Natural killer cell (primary cell): ENCODE measurements around the gene COL23A1. TPM values are rescaled to one million over a fixed set of nuclear protein-coding genes. Genes with fewer than 3 reads are reported as not detected.

Source experiments
- ATAC-seq, 3 donors: fragments of 150-1000 bp in 2 of 3; fragments of 200-7000 bp in 1 of 3; cut with Tn5 transposase; 1 replicate in 1 of 3; 2 replicates in 2 of 3; pipeline ENCODE4 v1.10.0; 2021; ENCODE audit warnings: mild to moderate bottlenecking in 2 of 3, moderate library complexity in 2 of 3
- DNase-seq, 2 donors: peaks; one replicate each; pipeline versions ENCODE4 v3.0.0 to v3.0.0-alpha.2; 2013 to 2021; ENCODE audit warnings: mixed read lengths in 1 of 2
- H3K27ac ChIP-seq: one replicate; pipeline ENCODE4 v1.5.1; 2013; ENCODE audit warnings: mild to moderate bottlenecking, low read length
- H3K27me3 ChIP-seq: one replicate; pipeline ENCODE4 v1.6.1; 2013; ENCODE audit warnings: low read length; ENCODE audit not compliant: control insufficient read depth, insufficient read depth
- H3K36me3 ChIP-seq: one replicate; pipeline ENCODE4 v1.6.1; 2013; ENCODE audit warnings: low read length; ENCODE audit not compliant: control insufficient read depth, insufficient read depth
- H3K4me1 ChIP-seq: one replicate; pipeline ENCODE4 v1.6.1; 2013; ENCODE audit warnings: low read length; ENCODE audit not compliant: control insufficient read depth, insufficient read depth
- H3K4me3 ChIP-seq: one replicate; pipeline ENCODE4 v1.5.1; 2013; ENCODE audit warnings: low read length
- H3K9me3 ChIP-seq: one replicate; pipeline ENCODE4 v1.6.1; 2013; ENCODE audit warnings: low read length; ENCODE audit not compliant: control insufficient read depth, insufficient read depth
- H3K27ac Mint-ChIP-seq, 2 donors: one replicate each; pipeline ENCODE4 v1.8.0; 2022; ENCODE audit warnings: mild to moderate bottlenecking in 2 of 2, mixed read lengths in 2 of 2, moderate library complexity in 1 of 2
- H3K27me3 Mint-ChIP-seq, 2 donors: one replicate each; pipeline ENCODE4 v1.8.0; 2022; ENCODE audit warnings: low read depth in 2 of 2, mixed read lengths in 2 of 2
- H3K36me3 Mint-ChIP-seq: one replicate; pipeline ENCODE4 v1.8.0; 2022; ENCODE audit warnings: mixed read lengths
- H3K4me1 Mint-ChIP-seq, 2 donors: one replicate each; pipeline ENCODE4 v1.8.0; 2022; ENCODE audit warnings: mixed read lengths in 2 of 2
- H3K4me3 Mint-ChIP-seq: one replicate; pipeline ENCODE4 v1.8.0; 2022; ENCODE audit warnings: mild to moderate bottlenecking, moderate library complexity, mixed read lengths
- H3K9me3 Mint-ChIP-seq, 2 donors: one replicate each; pipeline ENCODE4 v1.8.0; 2022; ENCODE audit warnings: mixed read lengths in 2 of 2
- WGBS: methylation state at CpG from one replicate; pipeline ENCODE4 v1.1.7; 2013; ENCODE audit warnings: missing lambda C conversion rate; ENCODE audit not compliant: insufficient coverage; 5-methylcytosine and 5-hydroxymethylcytosine counted together
- intact Hi-C: fragments of 100-400 bp; cut with micrococcal nuclease; formaldehyde crosslinking; loops from one replicate; pipeline ENCODE4 v1.14.2; 2022
- total RNA-seq, 4 donors: library from RNA; stranded (reverse); fragments of 120-200 nt in 1 of 4; gene quantifications; one replicate each; pipeline versions ENCODE4 v1.2.3 to v1.2.4, GENCODE V29; 2013 to 2022
- TF ChIP-seq, protein P1 (sequence below): fragments of 200-600 bp; IDR thresholded peaks from one replicate; pipeline ENCODE4 v1.8.0; 2022; ENCODE audit warnings: antibody characterized with exemption

The COL23A1 gene
- total RNA-seq, 3 donors from 2014 or later (not counting 1 experiment from before 2014, with no cell fraction given) = 0.15 TPM; not detected in 2

DNA sequence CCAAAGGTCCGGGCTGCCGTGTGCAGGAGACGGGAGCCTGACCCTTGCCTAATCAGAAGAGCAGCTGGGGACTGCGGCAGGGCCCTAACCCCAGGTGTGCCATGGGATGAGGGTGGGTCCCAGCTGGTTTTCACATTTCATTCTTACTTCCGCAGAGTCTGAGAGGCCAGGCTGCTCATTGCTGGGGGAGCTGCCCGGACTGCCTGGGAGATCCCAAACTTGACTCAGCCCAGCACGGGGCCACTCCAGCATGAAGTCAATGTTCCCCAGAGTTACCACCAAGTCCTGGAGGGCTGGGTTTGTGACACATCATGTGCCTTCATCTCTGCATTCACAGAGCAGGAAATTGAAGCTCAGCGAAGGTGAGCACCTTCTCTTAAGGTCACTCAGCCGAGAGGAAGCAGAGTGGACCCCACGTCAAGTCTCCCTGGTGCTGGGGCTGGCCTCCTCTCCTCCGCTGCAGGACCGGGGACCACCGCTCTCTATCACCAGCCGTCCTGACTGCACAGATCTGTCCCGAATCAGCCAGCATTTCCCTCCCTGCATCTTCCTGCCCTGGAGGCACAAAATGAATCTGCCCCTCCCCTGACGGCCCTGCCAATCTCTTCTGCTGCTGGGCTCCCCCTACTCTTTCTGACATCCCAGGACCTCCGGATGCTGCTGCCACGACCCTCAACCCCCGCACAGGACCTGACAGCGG lies 303.0 kb downstream of the COL23A1 start:
- H3K27ac ChIP-seq = no peak overlapping the region
- H3K27me3 ChIP-seq = no peaks in the 10 kb centered on the region
- TF ChIP-seq, protein P1, sequence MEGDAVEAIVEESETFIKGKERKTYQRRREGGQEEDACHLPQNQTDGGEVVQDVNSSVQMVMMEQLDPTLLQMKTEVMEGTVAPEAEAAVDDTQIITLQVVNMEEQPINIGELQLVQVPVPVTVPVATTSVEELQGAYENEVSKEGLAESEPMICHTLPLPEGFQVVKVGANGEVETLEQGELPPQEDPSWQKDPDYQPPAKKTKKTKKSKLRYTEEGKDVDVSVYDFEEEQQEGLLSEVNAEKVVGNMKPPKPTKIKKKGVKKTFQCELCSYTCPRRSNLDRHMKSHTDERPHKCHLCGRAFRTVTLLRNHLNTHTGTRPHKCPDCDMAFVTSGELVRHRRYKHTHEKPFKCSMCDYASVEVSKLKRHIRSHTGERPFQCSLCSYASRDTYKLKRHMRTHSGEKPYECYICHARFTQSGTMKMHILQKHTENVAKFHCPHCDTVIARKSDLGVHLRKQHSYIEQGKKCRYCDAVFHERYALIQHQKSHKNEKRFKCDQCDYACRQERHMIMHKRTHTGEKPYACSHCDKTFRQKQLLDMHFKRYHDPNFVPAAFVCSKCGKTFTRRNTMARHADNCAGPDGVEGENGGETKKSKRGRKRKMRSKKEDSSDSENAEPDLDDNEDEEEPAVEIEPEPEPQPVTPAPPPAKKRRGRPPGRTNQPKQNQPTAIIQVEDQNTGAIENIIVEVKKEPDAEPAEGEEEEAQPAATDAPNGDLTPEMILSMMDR = no peak
- intact Hi-C loops = no loop called here
- peaks cover 13 to 33% of the 10 kb centered on the region in 2 donors for H3K27me3 Mint-ChIP-seq
- H3K9me3 Mint-ChIP-seq = peaks cover 5 to 8% of the 10 kb centered on the region in 2 donors
- H3K9me3 ChIP-seq = peaks cover 5% of the 10 kb centered on the region
- no peak overlapping the region for H3K27ac Mint-ChIP-seq
- no peak for ATAC-seq
- no peaks in the 10 kb centered on the region for H3K36me3 Mint-ChIP-seq
- WGBS = 91% methylated on average over 20 of the region's 20 CpGs
- no peaks in the 10 kb centered on the region for H3K4me1 Mint-ChIP-seq
- H3K4me3 ChIP-seq = no peak overlapping the region
- no peaks in the 10 kb centered on the region for H3K4me1 ChIP-seq
- no peak overlapping the region for H3K4me3 Mint-ChIP-seq
- DNase-seq = no peak
- H3K36me3 ChIP-seq = no peaks in the 10 kb centered on the region

DNA sequence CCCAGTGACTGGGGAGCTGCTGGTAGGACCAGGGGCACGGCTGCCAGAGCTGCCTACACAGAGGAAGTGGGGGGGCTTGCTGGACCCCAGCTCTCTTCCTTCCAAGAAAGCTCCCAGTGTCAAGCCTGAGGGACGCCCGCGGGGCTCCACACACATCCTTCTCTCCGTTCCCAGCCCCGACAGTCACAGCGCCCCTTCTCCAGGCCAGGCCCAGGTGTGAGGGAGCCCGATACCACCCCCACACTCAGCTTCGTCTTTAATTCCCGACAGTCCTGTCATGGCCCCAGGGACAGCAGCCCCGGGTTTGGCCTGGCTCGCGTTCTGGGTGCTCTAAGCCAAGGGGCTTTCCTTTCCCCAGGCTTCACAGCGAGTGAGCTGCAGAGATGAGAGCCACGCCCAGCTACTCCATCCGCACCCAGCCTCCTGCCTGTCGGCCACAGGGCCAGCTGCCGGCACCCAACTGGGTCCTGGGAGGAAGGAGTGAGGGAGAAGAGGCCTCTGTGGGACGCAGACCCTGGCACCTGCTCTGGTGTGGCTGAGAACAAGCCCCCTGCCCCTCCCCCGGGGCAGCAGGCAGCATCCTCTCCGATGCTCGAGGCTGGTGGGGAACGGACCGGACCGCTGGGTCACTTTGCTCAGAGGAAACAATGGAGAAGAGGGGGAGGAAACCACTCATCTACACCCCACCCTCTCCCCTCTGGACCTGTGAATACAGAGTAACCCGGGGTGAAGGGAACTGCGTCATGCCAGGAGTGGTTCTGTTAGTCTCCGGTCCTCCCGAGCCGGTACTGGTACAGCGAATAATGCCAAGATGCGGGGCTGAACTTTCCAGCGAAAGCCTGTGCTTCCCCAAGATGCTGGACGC lies 303.7 kb downstream of the COL23A1 start:
- intact Hi-C loops = no loop called here
- H3K4me3 ChIP-seq = no peak overlapping the region
- peaks cover 11 to 25% of the 10 kb centered on the region in 2 donors for H3K27me3 Mint-ChIP-seq

DNA sequence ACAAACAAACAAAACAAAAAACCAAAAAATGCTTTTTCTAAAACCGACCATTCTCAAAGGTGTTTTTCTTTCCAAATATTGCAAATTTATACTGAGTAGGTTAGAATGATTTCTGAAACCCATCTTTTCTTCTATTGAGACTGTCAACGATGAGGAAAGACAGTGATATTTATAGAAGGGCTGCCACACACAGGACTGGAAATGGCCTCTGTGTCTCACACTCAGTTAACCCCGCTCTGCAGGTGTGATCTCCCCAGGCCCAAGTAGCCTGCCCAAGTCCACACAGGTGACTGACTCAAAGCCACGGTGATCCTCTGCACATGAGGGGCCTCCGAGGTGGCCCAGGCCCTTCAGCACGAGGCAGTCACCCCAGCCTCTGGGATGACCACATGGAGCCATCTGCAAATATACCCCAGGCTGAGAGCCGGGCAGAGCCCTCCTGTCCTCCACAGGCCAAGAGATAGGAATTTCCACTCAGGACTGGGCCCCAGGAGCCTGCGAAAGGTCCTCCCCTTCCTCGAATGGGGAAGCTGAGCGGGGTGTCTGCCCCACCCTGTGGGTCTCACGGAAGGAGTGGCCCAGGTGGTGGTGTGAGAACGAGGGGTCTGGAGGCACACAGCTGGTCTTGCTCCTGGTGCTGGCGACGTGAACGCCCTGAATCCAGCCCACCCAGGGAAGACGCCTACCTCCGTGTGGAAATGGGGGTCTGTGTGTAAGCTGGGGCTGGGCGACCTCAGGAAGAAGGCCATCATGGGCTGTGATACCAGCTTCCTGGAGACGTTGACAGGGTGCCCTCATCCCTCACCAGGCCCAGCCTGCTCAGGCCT lies 304.6 kb downstream of the COL23A1 start:
- DNase-seq (no peak), ATAC-seq (no peak)
- peaks cover 5% of the 10 kb centered on the region for H3K9me3 ChIP-seq
- no peaks in the 10 kb centered on the region for H3K36me3 ChIP-seq
- H3K4me1 ChIP-seq = no peaks in the 10 kb centered on the region
- Mint-ChIP-seq H3K4me1 (no peaks in the 10 kb centered on the region), H3K9me3 (peaks cover 5 to 8% of the 10 kb centered on the region in 2 donors), H3K27me3 (peaks cover 8 to 16% of the 10 kb centered on the region in 2 donors), H3K36me3 (no peaks in the 10 kb centered on the region), H3K27ac (no peak overlapping the region), H3K4me3 (no peak overlapping the region)
- no peak overlapping the region for H3K4me3 ChIP-seq
- 76% methylated on average over 18 of the region's 19 CpGs for WGBS
- H3K27ac ChIP-seq = no peak overlapping the region
- intact Hi-C loops = no loop called here
- TF ChIP-seq, protein P1 = no peak
- no peaks in the 10 kb centered on the region for H3K27me3 ChIP-seq

More for the DNA sequence above, 303.7 kb downstream of the COL23A1 start:
- no peak for DNase-seq
- peaks cover 5 to 8% of the 10 kb centered on the region in 2 donors for H3K9me3 Mint-ChIP-seq
- H3K4me3 Mint-ChIP-seq = no peak overlapping the region
- ATAC-seq = no peak
- peaks cover 5% of the 10 kb centered on the region for H3K9me3 ChIP-seq
- H3K27ac ChIP-seq = no peak overlapping the region
- no peaks in the 10 kb centered on the region for H3K36me3 ChIP-seq
- no peaks in the 10 kb centered on the region for H3K4me1 ChIP-seq
- H3K36me3 Mint-ChIP-seq = no peaks in the 10 kb centered on the region
- no peaks in the 10 kb centered on the region for H3K27me3 ChIP-seq
- H3K4me1 Mint-ChIP-seq = no peaks in the 10 kb centered on the region
- WGBS = 89% methylated on average over 33 of the region's 34 CpGs
- no peak overlapping the region for H3K27ac Mint-ChIP-seq
- TF ChIP-seq, protein P1 = no peak
